Fibroblast of lung (primary cell): ENCODE measurements around the gene PEX13. TPM values are rescaled to one million over a fixed set of nuclear protein-coding genes. Genes with fewer than 3 reads are reported as not detected.
"Not testable (repeated sequence)": the region's sequence is repeated elsewhere in the genome, so short reads cannot be mapped to it uniquely, and the experiment has no call there.

Experiments used
- DNase-seq, 2 donors: peaks; one replicate each; pipeline versions ENCODE4 v3.0.0 to v3.0.0-alpha.2; 2010; ENCODE audit warnings: low read depth in 2 of 2
- H2AFZ ChIP-seq: 2 replicates; pipeline ENCODE4 v1.5.1; 2012; ENCODE audit warnings: low read length, control low read depth, inconsistent platforms
- H3K27ac ChIP-seq: 2 replicates; pipeline ENCODE4 v1.5.1; 2011; ENCODE audit warnings: low read length, control low read depth; ENCODE audit not compliant: insufficient read depth
- H3K27me3 ChIP-seq: 2 replicates; pipeline ENCODE4 v1.5.1; 2011; ENCODE audit warnings: mild to moderate bottlenecking, low read length; ENCODE audit not compliant: control insufficient read depth, insufficient read depth
- H3K36me3 ChIP-seq: 2 replicates; pipeline ENCODE4 v1.5.1; 2011; ENCODE audit warnings: low read length; ENCODE audit not compliant: control insufficient read depth, insufficient read depth
- H3K4me1 ChIP-seq: 2 replicates; pipeline ENCODE4 v1.5.1; 2011; ENCODE audit warnings: low read length; ENCODE audit not compliant: control insufficient read depth, insufficient read depth; ENCODE audit errors: extremely low read depth
- H3K4me2 ChIP-seq: 2 replicates; pipeline ENCODE4 v1.5.1; 2011; ENCODE audit warnings: low read length, control low read depth; ENCODE audit not compliant: insufficient read depth; ENCODE audit errors: extremely low read depth
- H3K4me3 ChIP-seq, 4 experiments: fragments of 200-600 bp in 1 of 4; sonication (generic) in 1 of 4; replicated peaks in 1 of 4; 2 replicates each; pipeline ENCODE4 v1.5.1; 2011 to 2016; ENCODE audit warnings: low read length in 4 of 4, low read depth in 3 of 4, mild to moderate bottlenecking in 3 of 4, control low read depth in 2 of 4, inconsistent platforms in 1 of 4, mixed read lengths in 1 of 4; ENCODE audit not compliant: insufficient read depth in 1 of 4; ENCODE audit errors: control extremely low read depth in 1 of 4
- H3K79me2 ChIP-seq: 2 replicates; pipeline ENCODE4 v1.5.1; 2012; ENCODE audit warnings: mild to moderate bottlenecking, low read length, inconsistent platforms; ENCODE audit not compliant: control insufficient read depth, insufficient read depth
- H3K9ac ChIP-seq: 2 replicates; pipeline ENCODE4 v1.5.1; 2011; ENCODE audit warnings: mild to moderate bottlenecking, low read length, control low read depth; ENCODE audit not compliant: insufficient read depth
- H3K9me3 ChIP-seq: 2 replicates; pipeline ENCODE4 v1.5.1; 2012; ENCODE audit warnings: low read depth, low read length; ENCODE audit not compliant: control insufficient read depth, insufficient read depth
- H4K20me1 ChIP-seq: 2 replicates; pipeline ENCODE4 v1.5.1; 2011; ENCODE audit warnings: low read length; ENCODE audit not compliant: control insufficient read depth, insufficient read depth; ENCODE audit errors: extremely low read depth
- EZH2 ChIP-seq: IDR thresholded peaks from 2 replicates; pipeline ENCODE4 v1.5.1; 2012; ENCODE audit warnings: low read length, control low read depth, mild to moderate bottlenecking; ENCODE audit errors: missing control alignments
- polyA plus RNA-seq, 2 donors: library from polyadenylated mRNA; depleted of rRNA in 1 of 2; stranded (reverse) in 1 of 2; unstranded in 1 of 2; fragments of >200 nt; gene quantifications; 2 replicates each; pipeline ENCODE4 v1.2.1, GENCODE V29; 2011 to 2012; ENCODE audit warnings: missing spikeins in 1 of 2
- total RNA-seq: library from RNA; depleted of rRNA; stranded (reverse); fragments of >200 nt; gene quantifications from 2 replicates; pipeline ENCODE4 v1.2.1, GENCODE V29; 2014
- TF ChIP-seq, protein P1 (sequence below), 2 donors: IDR thresholded peaks in 1 of 2; conservative IDR thresholded peaks in 1 of 2; 1 replicate in 1 of 2; 2 replicates in 1 of 2; pipeline ENCODE4 v1.5.1; 2011 to 2012; ENCODE audit warnings: low read length in 2 of 2, control low read depth in 1 of 2, inconsistent platforms in 1 of 2, low read depth in 1 of 2, mild to moderate bottlenecking in 1 of 2

PEX13 gene
- total and polyA plus RNA-seq, 2 donors (not counting 1 experiment from before 2014, with no cell fraction given) = 20.4 to 28.1 TPM

GRCh38 chr2:60984720-60985119 is 32.8 kb upstream of the PEX13 start:
- no peak overlapping the region for H3K4me2 ChIP-seq
- no peak overlapping the region for H2AFZ ChIP-seq
- no peaks in the 10 kb centered on the region for H3K27me3 ChIP-seq
- H3K79me2 ChIP-seq = no peaks in the 10 kb centered on the region
- H3K36me3 ChIP-seq = no peaks in the 10 kb centered on the region
- H3K4me3 ChIP-seq = no peak overlapping the region
- no peak overlapping the region for H3K9ac ChIP-seq
- no peak overlapping the region for H3K27ac ChIP-seq
- TF ChIP-seq EZH2 = no peak
- TF ChIP-seq, protein P1, sequence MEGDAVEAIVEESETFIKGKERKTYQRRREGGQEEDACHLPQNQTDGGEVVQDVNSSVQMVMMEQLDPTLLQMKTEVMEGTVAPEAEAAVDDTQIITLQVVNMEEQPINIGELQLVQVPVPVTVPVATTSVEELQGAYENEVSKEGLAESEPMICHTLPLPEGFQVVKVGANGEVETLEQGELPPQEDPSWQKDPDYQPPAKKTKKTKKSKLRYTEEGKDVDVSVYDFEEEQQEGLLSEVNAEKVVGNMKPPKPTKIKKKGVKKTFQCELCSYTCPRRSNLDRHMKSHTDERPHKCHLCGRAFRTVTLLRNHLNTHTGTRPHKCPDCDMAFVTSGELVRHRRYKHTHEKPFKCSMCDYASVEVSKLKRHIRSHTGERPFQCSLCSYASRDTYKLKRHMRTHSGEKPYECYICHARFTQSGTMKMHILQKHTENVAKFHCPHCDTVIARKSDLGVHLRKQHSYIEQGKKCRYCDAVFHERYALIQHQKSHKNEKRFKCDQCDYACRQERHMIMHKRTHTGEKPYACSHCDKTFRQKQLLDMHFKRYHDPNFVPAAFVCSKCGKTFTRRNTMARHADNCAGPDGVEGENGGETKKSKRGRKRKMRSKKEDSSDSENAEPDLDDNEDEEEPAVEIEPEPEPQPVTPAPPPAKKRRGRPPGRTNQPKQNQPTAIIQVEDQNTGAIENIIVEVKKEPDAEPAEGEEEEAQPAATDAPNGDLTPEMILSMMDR (conservative IDR thresholded peaks at IDR 0.05 in 1 of 2, IDR thresholded peaks at IDR 0.05 in 1 of 2; ENCODE audit: low read depth in 1 of 2, low read length in 2 of 2) = no peak
- H4K20me1 ChIP-seq = no peaks in the 10 kb centered on the region
- no peak for DNase-seq
- H3K4me1 ChIP-seq = no peaks in the 10 kb centered on the region
- H3K9me3 ChIP-seq = no peaks in the 10 kb centered on the region

DNA sequence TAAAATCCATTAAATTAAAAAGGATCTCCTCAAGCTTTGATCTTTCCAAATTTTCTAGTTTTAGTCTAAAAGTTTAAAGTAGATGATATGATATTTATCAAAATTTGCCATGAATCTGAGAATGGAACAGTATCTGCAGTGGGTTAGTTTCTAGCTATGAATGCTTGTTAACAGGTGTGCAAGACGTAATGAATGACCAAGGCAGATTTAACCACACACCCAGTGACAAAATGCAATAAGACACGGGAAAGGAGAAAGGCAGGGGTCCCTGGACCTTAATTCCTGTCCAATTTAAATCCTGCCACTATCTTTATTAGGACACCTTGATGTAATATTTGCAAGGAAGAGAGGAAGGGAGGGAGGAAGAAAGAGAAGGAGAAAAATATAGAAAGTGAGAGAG is 30.5 kb upstream of the PEX13 start:
- Histone ChIP-seq H3K27ac (no peak overlapping the region), H3K36me3 (no peaks in the 10 kb centered on the region), H3K27me3 (no peaks in the 10 kb centered on the region), H3K4me1 (no peaks in the 10 kb centered on the region), H3K79me2 (no peaks in the 10 kb centered on the region), H3K9me3 (no peaks in the 10 kb centered on the region), H3K9ac (no peak overlapping the region), H3K4me2 (no peak overlapping the region), H2AFZ (no peak overlapping the region), H4K20me1 (no peaks in the 10 kb centered on the region), H3K4me3 (no peak overlapping the region)
- DNase-seq = no peak
- no peak for TF ChIP-seq EZH2
- TF ChIP-seq, protein P1 (conservative IDR thresholded peaks at IDR 0.05 in 1 of 2, IDR thresholded peaks at IDR 0.05 in 1 of 2; ENCODE audit: low read depth in 1 of 2, low read length in 2 of 2) = no peak

DNA sequence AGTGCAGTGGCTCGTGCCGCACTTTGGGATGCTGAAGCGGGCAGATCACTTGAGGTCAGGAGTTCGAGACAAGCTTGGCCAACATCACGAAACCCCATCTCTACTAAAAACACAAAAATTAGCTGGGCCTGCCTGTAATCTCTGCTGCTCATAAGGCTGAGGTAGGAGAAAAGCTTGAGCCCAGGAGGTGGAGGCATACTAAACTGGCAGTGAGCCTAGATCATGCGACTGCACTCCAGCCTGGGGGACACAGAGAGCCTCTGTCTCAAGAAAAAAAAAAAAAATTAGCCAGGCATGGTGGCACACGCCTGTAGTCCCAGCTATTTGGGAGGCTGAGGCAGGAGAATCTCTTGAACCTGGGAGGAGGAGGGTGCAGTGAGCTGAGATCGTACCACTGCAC is 29.9 kb upstream of the PEX13 start:
- H3K4me3 ChIP-seq = not testable (repeated sequence)

More for the DNA sequence above, 29.9 kb upstream of the PEX13 start:
- H3K4me1 ChIP-seq, H3K27ac ChIP-seq, H3K79me2 ChIP-seq, H4K20me1 ChIP-seq, H3K9ac ChIP-seq, DNase-seq, H3K9me3 ChIP-seq, H3K27me3 ChIP-seq, H3K36me3 ChIP-seq, H3K4me2 ChIP-seq, H2AFZ ChIP-seq: not testable (repeated sequence)
